HepG2 (cell line): ENCODE results near the gene ADAMTS4. TPM values are rescaled to one million over a fixed set of nuclear protein-coding genes. Genes with fewer than 3 reads are reported as not detected.

Source experiments
- ARNT2 ChIP-seq: sonication (generic); formaldehyde crosslinking; IDR thresholded peaks from 2 replicates; pipeline ENCODE4 v1.8.0; 2022; ENCODE audit warnings: mild to moderate bottlenecking, low read depth, missing genetic modification reagents, moderate library complexity
- CEBPG ChIP-seq: IDR thresholded peaks from 2 replicates; pipeline ENCODE4 v1.6.1; 2016
- CHCHD3 ChIP-seq: sonication (generic); formaldehyde crosslinking; IDR thresholded peaks from 2 replicates; pipeline ENCODE4 v1.8.0; 2022; ENCODE audit warnings: mild to moderate bottlenecking, missing genetic modification reagents, moderate library complexity
- IRF2 ChIP-seq: IDR thresholded peaks from 2 replicates; pipeline ENCODE4 v1.6.1; 2018; ENCODE audit warnings: missing genetic modification reagents, missing compliant biosample characterization
- KLF13 ChIP-seq: sonication (generic); formaldehyde crosslinking; IDR thresholded peaks from 2 replicates; pipeline ENCODE4 v1.4.0; 2020; ENCODE audit warnings: mild to moderate bottlenecking, missing genetic modification reagents
- NAIF1 ChIP-seq: sonication (generic); formaldehyde crosslinking; IDR thresholded peaks from 2 replicates; pipeline ENCODE4 v1.5.0; 2020; ENCODE audit warnings: mild to moderate bottlenecking, missing genetic modification reagents, borderline replicate concordance
- ONECUT2 ChIP-seq: sonication (generic); formaldehyde crosslinking; IDR thresholded peaks from 2 replicates; pipeline ENCODE4 v1.4.0; 2020; ENCODE audit warnings: missing genetic modification reagents
- PHF5A ChIP-seq: IDR thresholded peaks from one replicate; pipeline ENCODE4 v1.6.1; 2018; ENCODE audit warnings: low read depth, missing genetic modification reagents; ENCODE audit not compliant: unreplicated experiment
- POLR2AphosphoS5 ChIP-seq: IDR thresholded peaks from 2 replicates; pipeline ENCODE4 v1.6.1; 2012; ENCODE audit warnings: low read depth, low read length
- RARA ChIP-seq: IDR thresholded peaks from 2 replicates; pipeline ENCODE4 v1.6.1; 2016; ENCODE audit warnings: missing genetic modification reagents, missing compliant biosample characterization
- RBFOX2 ChIP-seq: fragments of 200-400 bp; formaldehyde crosslinking; IDR thresholded peaks from 2 replicates; pipeline ENCODE4 v1.6.1; 2017; ENCODE audit warnings: low read depth, mild to moderate bottlenecking, low read length
- SIN3A ChIP-seq: IDR thresholded peaks from 2 replicates; pipeline ENCODE4 v1.6.1; 2011; ENCODE audit warnings: low read depth, mild to moderate bottlenecking, control low read depth, low read length, borderline replicate concordance
- SIX1 ChIP-seq: sonication (generic); formaldehyde crosslinking; IDR thresholded peaks from 2 replicates; pipeline ENCODE4 v1.4.0; 2020; ENCODE audit warnings: missing genetic modification reagents, borderline replicate concordance
- SIX4 ChIP-seq: sonication (generic); formaldehyde crosslinking; IDR thresholded peaks from 2 replicates; pipeline ENCODE4 v1.4.0; 2020; ENCODE audit warnings: missing genetic modification reagents
- SP4 ChIP-seq: sonication (generic); formaldehyde crosslinking; IDR thresholded peaks from 2 replicates; pipeline ENCODE4 v1.8.1; 2023; ENCODE audit warnings: mild to moderate bottlenecking, missing genetic modification reagents
- ZBTB8A ChIP-seq: sonication (generic); formaldehyde crosslinking; IDR thresholded peaks from 2 replicates; pipeline ENCODE4 v1.4.0; 2020; ENCODE audit warnings: mild to moderate bottlenecking, low read depth, missing genetic modification reagents, borderline replicate concordance
- ZMAT3 ChIP-seq: sonication (generic); formaldehyde crosslinking; conservative IDR thresholded peaks from 2 replicates; pipeline ENCODE4 v1.7.0; 2021; ENCODE audit warnings: missing genetic modification reagents
- ZNF460 ChIP-seq: sonication (generic); formaldehyde crosslinking; IDR thresholded peaks from 2 replicates; pipeline ENCODE4 v1.5.1; 2020; ENCODE audit warnings: missing genetic modification reagents, mild to moderate bottlenecking, borderline replicate concordance
- ZNF792 ChIP-seq: IDR thresholded peaks from 2 replicates; pipeline ENCODE4 v1.6.1; 2016
- polyA plus RNA-seq, 8 experiments: library from polyadenylated mRNA; depleted of rRNA in 3 of 8; stranded (reverse) in 7 of 8; unstranded in 1 of 8; fragments of >200 nt; fragmentation: Illumina TruSeq in 4 of 8; extraction: Trizol in 4 of 8; gene quantifications; 2 replicates each; pipeline versions ENCODE4 v1.2.1 to v1.2.3, GENCODE V29; 2011 to 2016; ENCODE audit warnings: low read depth in 4 of 8, missing spikeins in 1 of 8, mixed read lengths in 1 of 8; ENCODE audit not compliant: insufficient read depth in 1 of 8
- total RNA-seq, 5 experiments: library from RNA; depleted of rRNA; stranded (reverse); fragments of >200 nt; fragmentation: Illumina TruSeq; extraction: Trizol; gene quantifications; 2 replicates each; pipeline ENCODE4 v1.2.3, GENCODE V29; 2016; ENCODE audit warnings: low read depth in 1 of 5
- TF ChIP-seq, protein P1 (sequence below), 2 experiments: fragments of 450-650 bp in 1 of 2; sonication (generic) in 1 of 2; formaldehyde crosslinking; IDR thresholded peaks; 2 replicates each; pipeline versions ENCODE4 v1.5.0 to v1.8.0; 2020 to 2022; ENCODE audit warnings: mild to moderate bottlenecking in 1 of 2, missing genetic modification reagents in 1 of 2
- TF ChIP-seq, protein P2 (sequence below): sonication (generic); formaldehyde crosslinking; IDR thresholded peaks from 2 replicates; pipeline ENCODE4 v1.8.1; 2022; ENCODE audit warnings: low read depth, mild to moderate bottlenecking, missing genetic modification reagents
- TF ChIP-seq, protein P3 (sequence below): sonication (generic); formaldehyde crosslinking; IDR thresholded peaks from 2 replicates; pipeline ENCODE4 v1.4.0; 2020; ENCODE audit warnings: missing genetic modification reagents, low read depth, mild to moderate bottlenecking, borderline replicate concordance
- TF ChIP-seq, protein P4 (sequence below): sonication (generic); formaldehyde crosslinking; IDR thresholded peaks from 2 replicates; pipeline ENCODE4 v1.4.0; 2020; ENCODE audit warnings: mild to moderate bottlenecking, missing genetic modification reagents

The ADAMTS4 gene
- total and polyA plus RNA-seq, 2 of the 13 experiments (the other 11 are each of a cell fraction or from before 2014, with no cell fraction given), result 0.51 to 1.7 TPM

DNA sequence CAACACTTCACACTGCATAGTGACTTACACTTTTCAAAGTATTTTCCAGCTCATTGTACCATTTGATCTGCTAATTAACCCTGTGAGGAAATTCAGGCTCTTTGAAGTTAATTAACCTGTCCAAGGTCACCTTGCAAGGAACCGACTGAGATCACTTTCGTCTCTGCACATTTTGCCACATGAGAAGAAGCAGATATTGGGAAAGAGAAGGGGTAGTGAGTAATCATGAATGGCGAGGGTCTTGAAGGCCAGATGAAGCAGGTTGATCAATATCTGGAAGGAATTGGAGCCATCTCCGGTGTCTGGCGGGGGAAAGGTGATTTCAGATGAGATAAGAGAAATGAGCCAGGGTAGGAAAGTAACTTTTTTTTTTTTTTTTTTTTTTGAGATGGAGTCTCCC lies 21.1 kb upstream of the ADAMTS4 start (continued):
- TF ChIP-seq SP4 (no peak), KLF13 (CRISPR knock-in tag) (no peak), RBFOX2 (peak; percentile 78), RARA (CRISPR knock-in tag) (peak; percentile 13), ARNT2 (CRISPR knock-in tag) (peak; percentile 45; the same call in 1 of the 2 replicates), CEBPG (CRISPR knock-in tag) (peak; percentile 27; the same call in 1 of the 2 replicates), PHF5A (CRISPR knock-in tag) (peak; percentile 38), IRF2 (0 out of 2 replicates have a peak, but pooled peaks have one; percentile 15), ZNF460 (no peak), ZNF792 (CRISPR knock-in tag) (no peak), SIX4 (CRISPR knock-in tag) (no peak), ONECUT2 (CRISPR knock-in tag) (peak; percentile 42; the same call in 1 of the 2 replicates), POLR2AphosphoS5 (peak; percentile 71), NAIF1 (0 out of 2 replicates have a peak, but pooled peaks have one; percentile 16), ZBTB8A (CRISPR knock-in tag) (no peak), SIX1 (CRISPR knock-in tag) (no peak), SIN3A (0 out of 2 replicates have a peak, but pooled peaks have one; percentile 40), ZMAT3 (0 out of 2 replicates have a peak, but pooled peaks have one; percentile 24), CHCHD3 (no peak)
- TF ChIP-seq, protein P1, sequence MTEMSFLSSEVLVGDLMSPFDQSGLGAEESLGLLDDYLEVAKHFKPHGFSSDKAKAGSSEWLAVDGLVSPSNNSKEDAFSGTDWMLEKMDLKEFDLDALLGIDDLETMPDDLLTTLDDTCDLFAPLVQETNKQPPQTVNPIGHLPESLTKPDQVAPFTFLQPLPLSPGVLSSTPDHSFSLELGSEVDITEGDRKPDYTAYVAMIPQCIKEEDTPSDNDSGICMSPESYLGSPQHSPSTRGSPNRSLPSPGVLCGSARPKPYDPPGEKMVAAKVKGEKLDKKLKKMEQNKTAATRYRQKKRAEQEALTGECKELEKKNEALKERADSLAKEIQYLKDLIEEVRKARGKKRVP (CRISPR knock-in tag; IDR thresholded peaks at IDR 0.05), result no peak
- TF ChIP-seq, protein P2, sequence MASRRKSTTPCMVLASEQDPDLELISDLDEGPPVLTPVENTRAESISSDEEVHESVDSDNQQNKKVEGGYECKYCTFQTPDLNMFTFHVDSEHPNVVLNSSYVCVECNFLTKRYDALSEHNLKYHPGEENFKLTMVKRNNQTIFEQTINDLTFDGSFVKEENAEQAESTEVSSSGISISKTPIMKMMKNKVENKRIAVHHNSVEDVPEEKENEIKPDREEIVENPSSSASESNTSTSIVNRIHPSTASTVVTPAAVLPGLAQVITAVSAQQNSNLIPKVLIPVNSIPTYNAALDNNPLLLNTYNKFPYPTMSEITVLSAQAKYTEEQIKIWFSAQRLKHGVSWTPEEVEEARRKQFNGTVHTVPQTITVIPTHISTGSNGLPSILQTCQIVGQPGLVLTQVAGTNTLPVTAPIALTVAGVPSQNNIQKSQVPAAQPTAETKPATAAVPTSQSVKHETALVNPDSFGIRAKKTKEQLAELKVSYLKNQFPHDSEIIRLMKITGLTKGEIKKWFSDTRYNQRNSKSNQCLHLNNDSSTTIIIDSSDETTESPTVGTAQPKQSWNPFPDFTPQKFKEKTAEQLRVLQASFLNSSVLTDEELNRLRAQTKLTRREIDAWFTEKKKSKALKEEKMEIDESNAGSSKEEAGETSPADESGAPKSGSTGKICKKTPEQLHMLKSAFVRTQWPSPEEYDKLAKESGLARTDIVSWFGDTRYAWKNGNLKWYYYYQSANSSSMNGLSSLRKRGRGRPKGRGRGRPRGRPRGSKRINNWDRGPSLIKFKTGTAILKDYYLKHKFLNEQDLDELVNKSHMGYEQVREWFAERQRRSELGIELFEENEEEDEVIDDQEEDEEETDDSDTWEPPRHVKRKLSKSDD (CRISPR knock-in tag), result no peak
- TF ChIP-seq, protein P3, sequence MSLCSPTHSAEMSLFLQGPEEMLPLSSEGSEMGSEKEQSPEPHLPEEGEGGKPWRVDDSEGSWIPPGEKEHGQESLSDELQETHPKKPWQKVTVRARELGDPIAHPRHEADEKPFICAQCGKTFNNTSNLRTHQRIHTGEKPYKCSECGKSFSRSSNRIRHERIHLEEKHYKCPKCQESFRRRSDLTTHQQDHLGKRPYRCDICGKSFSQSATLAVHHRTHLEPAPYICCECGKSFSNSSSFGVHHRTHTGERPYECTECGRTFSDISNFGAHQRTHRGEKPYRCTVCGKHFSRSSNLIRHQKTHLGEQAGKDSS (CRISPR knock-in tag), result no peak
- TF ChIP-seq, protein P4, sequence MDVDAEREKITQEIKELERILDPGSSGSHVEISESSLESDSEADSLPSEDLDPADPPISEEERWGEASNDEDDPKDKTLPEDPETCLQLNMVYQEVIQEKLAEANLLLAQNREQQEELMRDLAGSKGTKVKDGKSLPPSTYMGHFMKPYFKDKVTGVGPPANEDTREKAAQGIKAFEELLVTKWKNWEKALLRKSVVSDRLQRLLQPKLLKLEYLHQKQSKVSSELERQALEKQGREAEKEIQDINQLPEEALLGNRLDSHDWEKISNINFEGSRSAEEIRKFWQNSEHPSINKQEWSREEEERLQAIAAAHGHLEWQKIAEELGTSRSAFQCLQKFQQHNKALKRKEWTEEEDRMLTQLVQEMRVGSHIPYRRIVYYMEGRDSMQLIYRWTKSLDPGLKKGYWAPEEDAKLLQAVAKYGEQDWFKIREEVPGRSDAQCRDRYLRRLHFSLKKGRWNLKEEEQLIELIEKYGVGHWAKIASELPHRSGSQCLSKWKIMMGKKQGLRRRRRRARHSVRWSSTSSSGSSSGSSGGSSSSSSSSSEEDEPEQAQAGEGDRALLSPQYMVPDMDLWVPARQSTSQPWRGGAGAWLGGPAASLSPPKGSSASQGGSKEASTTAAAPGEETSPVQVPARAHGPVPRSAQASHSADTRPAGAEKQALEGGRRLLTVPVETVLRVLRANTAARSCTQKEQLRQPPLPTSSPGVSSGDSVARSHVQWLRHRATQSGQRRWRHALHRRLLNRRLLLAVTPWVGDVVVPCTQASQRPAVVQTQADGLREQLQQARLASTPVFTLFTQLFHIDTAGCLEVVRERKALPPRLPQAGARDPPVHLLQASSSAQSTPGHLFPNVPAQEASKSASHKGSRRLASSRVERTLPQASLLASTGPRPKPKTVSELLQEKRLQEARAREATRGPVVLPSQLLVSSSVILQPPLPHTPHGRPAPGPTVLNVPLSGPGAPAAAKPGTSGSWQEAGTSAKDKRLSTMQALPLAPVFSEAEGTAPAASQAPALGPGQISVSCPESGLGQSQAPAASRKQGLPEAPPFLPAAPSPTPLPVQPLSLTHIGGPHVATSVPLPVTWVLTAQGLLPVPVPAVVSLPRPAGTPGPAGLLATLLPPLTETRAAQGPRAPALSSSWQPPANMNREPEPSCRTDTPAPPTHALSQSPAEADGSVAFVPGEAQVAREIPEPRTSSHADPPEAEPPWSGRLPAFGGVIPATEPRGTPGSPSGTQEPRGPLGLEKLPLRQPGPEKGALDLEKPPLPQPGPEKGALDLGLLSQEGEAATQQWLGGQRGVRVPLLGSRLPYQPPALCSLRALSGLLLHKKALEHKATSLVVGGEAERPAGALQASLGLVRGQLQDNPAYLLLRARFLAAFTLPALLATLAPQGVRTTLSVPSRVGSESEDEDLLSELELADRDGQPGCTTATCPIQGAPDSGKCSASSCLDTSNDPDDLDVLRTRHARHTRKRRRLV (CRISPR knock-in tag), result no peak
